ENCODE data around the gene STOML2. TPM values are rescaled to one million over a fixed set of nuclear protein-coding genes. Genes with fewer than 3 reads are reported as not detected.

STOML2 gene
- total and polyA plus RNA-seq, 9 of the 15 experiments (the other 6 are each of a cell fraction or from before 2014, with no cell fraction given) = 110 to 220 (median 174) TPM

- TF ChIP-seq REST (IDR thresholded peaks at IDR 0.05; ENCODE audit: borderline replicate concordance) (peak; percentile 58), REST (CRISPR knock-in tag; IDR thresholded peaks at IDR 0.05; ENCODE audit: low read depth) (peak; percentile 55; the same call in 1 of the 2 replicates), HMGXB4 (CRISPR knock-in tag; IDR thresholded peaks at IDR 0.05) (peak; percentile 77; the same call in 1 of the 2 replicates), FOXA1 (IDR thresholded peaks at IDR 0.05; ENCODE audit: borderline replicate concordance) (no peak), USF1 (CRISPR knock-in tag; IDR thresholded peaks at IDR 0.05) (no peak), PRPF4 (IDR thresholded peaks at IDR 0.05; ENCODE audit: insufficient read depth, low read depth, low read length, poor library complexity, severe bottlenecking) (no peak), ZBTB7A (IDR thresholded peaks at IDR 0.05; ENCODE audit: borderline replicate concordance, control insufficient read depth, low read depth, low read length) (peak; percentile 86), HMG20A (CRISPR knock-in tag; conservative IDR thresholded peaks at IDR 0.05) (no peak), NFRKB (IDR thresholded peaks at IDR 0.05; ENCODE audit: low read depth) (peak; percentile 87), GABPB2 (CRISPR knock-in tag; conservative IDR thresholded peaks at IDR 0.05) (no peak), MAX (CRISPR knock-in tag; IDR thresholded peaks at IDR 0.05) (peak; percentile 55)
Observed at GRCh38 chr9:35096035-35096849, 6.7 kb downstream of the STOML2 start, which contains the start of gene PIGO (continued).
